H9 (cell line): ENCODE results near the gene KIF26B. TPM values are rescaled to one million over a fixed set of nuclear protein-coding genes. Genes with fewer than 3 reads are reported as not detected.
"Not testable (repeated sequence)": the region's sequence is repeated elsewhere in the genome, so short reads cannot be mapped to it uniquely, and the experiment has no call there.

ENCODE experiments used
- DNase-seq: peaks from one replicate; pipeline ENCODE4 v3.0.0-alpha.2; 2017
- H2AFZ ChIP-seq: one replicate; pipeline ENCODE4 v1.6.1; 2013; ENCODE audit warnings: mild to moderate bottlenecking, low read length, control low read depth, moderate library complexity
- H2AK5ac ChIP-seq: 2 replicates; pipeline ENCODE4 v1.6.1; 2013; ENCODE audit warnings: low read length, control low read depth, mixed read lengths; ENCODE audit not compliant: insufficient read length
- H2BK120ac ChIP-seq: one replicate; pipeline ENCODE4 v1.6.1; 2013; ENCODE audit warnings: low read depth, mild to moderate bottlenecking, low read length, control low read depth, inconsistent platforms; ENCODE audit not compliant: poor library complexity, severe bottlenecking
- H2BK12ac ChIP-seq: 2 replicates; pipeline ENCODE4 v1.6.1; 2013; ENCODE audit warnings: low read length, control low read depth, mixed read lengths, low read depth; ENCODE audit not compliant: insufficient read length
- H2BK15ac ChIP-seq: 2 replicates; pipeline ENCODE4 v1.6.1; 2013; ENCODE audit warnings: low read depth, low read length, control low read depth
- H2BK20ac ChIP-seq: one replicate; pipeline ENCODE4 v1.6.1; 2013; ENCODE audit warnings: low read depth, mild to moderate bottlenecking, low read length, control low read depth, inconsistent platforms; ENCODE audit not compliant: poor library complexity, severe bottlenecking
- H2BK5ac ChIP-seq: 2 replicates; pipeline ENCODE4 v1.6.1; 2013; ENCODE audit warnings: low read length, control low read depth, mixed read lengths; ENCODE audit not compliant: insufficient read length
- H3K14ac ChIP-seq: 2 replicates; pipeline ENCODE4 v1.6.1; 2013; ENCODE audit warnings: low read length, control low read depth; ENCODE audit not compliant: insufficient read depth
- H3K18ac ChIP-seq: 2 replicates; pipeline ENCODE4 v1.6.1; 2013; ENCODE audit warnings: low read depth, mild to moderate bottlenecking, mixed read lengths, low read length, control low read depth; ENCODE audit not compliant: insufficient read length
- H3K23ac ChIP-seq: 2 replicates; pipeline ENCODE4 v1.6.1; 2013; ENCODE audit warnings: low read length, control low read depth, mixed read lengths, low read depth; ENCODE audit not compliant: insufficient read length
- H3K23me2 ChIP-seq: 2 replicates; pipeline ENCODE4 v1.6.1; 2013; ENCODE audit warnings: low read depth, mild to moderate bottlenecking, mixed read lengths, low read length, control low read depth; ENCODE audit not compliant: insufficient read length, poor library complexity, severe bottlenecking
- H3K27ac ChIP-seq: 2 replicates; pipeline ENCODE4 v1.5.1; 2013; ENCODE audit warnings: low read length, control low read depth, mixed read lengths, low read depth; ENCODE audit not compliant: insufficient read length
- H3K27me3 ChIP-seq: 2 replicates; pipeline ENCODE4 v1.6.1; 2013; ENCODE audit warnings: low read length, control low read depth, inconsistent platforms; ENCODE audit not compliant: insufficient read depth
- H3K4ac ChIP-seq: 2 replicates; pipeline ENCODE4 v1.6.1; 2013; ENCODE audit warnings: low read depth, mild to moderate bottlenecking, control low read depth, inconsistent platforms, low read length, moderate library complexity
- H3K4me1 ChIP-seq: 2 replicates; pipeline ENCODE4 v1.6.1; 2013; ENCODE audit warnings: low read length, control low read depth, inconsistent platforms; ENCODE audit not compliant: insufficient read depth
- H3K4me2 ChIP-seq: 2 replicates; pipeline ENCODE4 v1.6.1; 2013; ENCODE audit warnings: low read length, control low read depth, mixed read lengths; ENCODE audit not compliant: insufficient read length, insufficient read depth
- H3K56ac ChIP-seq: 2 replicates; pipeline ENCODE4 v1.6.1; 2013; ENCODE audit warnings: low read depth, mild to moderate bottlenecking, mixed read lengths, low read length, control low read depth; ENCODE audit not compliant: insufficient read length
- H3K79me1 ChIP-seq: 2 replicates; pipeline ENCODE4 v1.6.1; 2013; ENCODE audit warnings: low read depth, mild to moderate bottlenecking, moderate library complexity, low read length, control low read depth, inconsistent platforms; ENCODE audit not compliant: insufficient read depth, poor library complexity, severe bottlenecking
- H3K79me2 ChIP-seq: 2 replicates; pipeline ENCODE4 v1.6.1; 2013; ENCODE audit warnings: low read length, control low read depth, inconsistent platforms; ENCODE audit not compliant: insufficient read depth
- H3K9ac ChIP-seq: 2 replicates; pipeline ENCODE4 v1.6.1; 2013; ENCODE audit warnings: low read length, control low read depth, mixed read lengths; ENCODE audit not compliant: insufficient read length; ENCODE audit errors: extremely low read depth
- H3K9me3 ChIP-seq: one replicate; pipeline ENCODE4 v1.6.1; 2013; ENCODE audit warnings: low read depth, low read length, inconsistent platforms; ENCODE audit not compliant: control insufficient read depth
- H3T11ph ChIP-seq: one replicate; pipeline ENCODE4 v1.6.1; 2013; ENCODE audit warnings: mild to moderate bottlenecking, low read length, control low read depth, inconsistent platforms
- H4K20me1 ChIP-seq: one replicate; pipeline ENCODE4 v1.6.1; 2013; ENCODE audit not compliant: control insufficient read depth, insufficient read length, insufficient read depth
- H4K5ac ChIP-seq: 2 replicates; pipeline ENCODE4 v1.6.1; 2013; ENCODE audit warnings: low read depth, mild to moderate bottlenecking, mixed read lengths, low read length, control low read depth; ENCODE audit not compliant: insufficient read length
- H4K8ac ChIP-seq: replicated peaks from 2 replicates; pipeline ENCODE4 v1.6.1; 2013; ENCODE audit warnings: low read length, control low read depth, mixed read lengths, low read depth; ENCODE audit not compliant: insufficient read length
- H4K91ac ChIP-seq: 2 replicates; pipeline ENCODE4 v1.6.1; 2013; ENCODE audit warnings: low read depth, mild to moderate bottlenecking, moderate library complexity, mixed read lengths, low read length, control low read depth; ENCODE audit not compliant: insufficient read length
- H3K27ac Mint-ChIP-seq, 3 experiments: 2 replicates in 2 of 3; 3 replicates in 1 of 3; pipeline ENCODE4 v1.8.0; 2020 to 2021; ENCODE audit warnings: mixed read lengths in 3 of 3, mild to moderate bottlenecking in 1 of 3, moderate library complexity in 1 of 3
- H3K27me3 Mint-ChIP-seq: 2 replicates; pipeline ENCODE4 v1.8.0; 2021; ENCODE audit warnings: low read depth, mild to moderate bottlenecking, moderate library complexity, mixed read lengths
- H3K36me3 Mint-ChIP-seq, 3 experiments: 2 replicates in 2 of 3; 3 replicates in 1 of 3; pipeline ENCODE4 v1.8.0; 2020 to 2021; ENCODE audit warnings: low read depth in 3 of 3, mixed read lengths in 3 of 3; ENCODE audit not compliant: insufficient read depth in 1 of 3
- H3K4me1 Mint-ChIP-seq, 2 experiments: 2 replicates each; pipeline ENCODE4 v1.8.0; 2020; ENCODE audit warnings: mixed read lengths in 2 of 2
- H3K4me3 Mint-ChIP-seq, 2 experiments: 2 replicates in 1 of 2; 3 replicates in 1 of 2; pipeline ENCODE4 v1.8.0; 2020 to 2021; ENCODE audit warnings: mild to moderate bottlenecking in 2 of 2, mixed read lengths in 2 of 2, moderate library complexity in 1 of 2
- H3K9me3 Mint-ChIP-seq, 2 experiments: 2 replicates in 1 of 2; 3 replicates in 1 of 2; pipeline ENCODE4 v1.8.0; 2020; ENCODE audit warnings: mild to moderate bottlenecking in 2 of 2, mixed read lengths in 2 of 2, moderate library complexity in 1 of 2
- WGBS: extraction: QIAGEN DNeasy Blood & Tissue Kit; methylation state at CpG from one replicate; pipeline ENCODE4 v1.1.7; 2013; ENCODE audit warnings: missing lambda C conversion rate, low lambda C conversion rate, mixed read lengths; ENCODE audit not compliant: insufficient read length; ENCODE audit errors: extremely low coverage; 5-methylcytosine and 5-hydroxymethylcytosine counted together
- total RNA-seq: library from RNA; stranded (reverse); gene quantifications from 2 replicates; pipeline ENCODE4 v1.2.1, GENCODE V29; 2021
- TF ChIP-seq, protein P1 (sequence below): fragments of 200-600 bp; sonication (generic); conservative IDR thresholded peaks from 3 replicates; pipeline ENCODE4 v1.8.0; 2021; ENCODE audit warnings: antibody characterized with exemption, mild to moderate bottlenecking

Gene KIF26B
- total RNA-seq, 1 experiment from 2014 or later = 0.13 TPM

- no peak overlapping the region; a peak in 1 of 5 replicates for H3K4me3 Mint-ChIP-seq
- Histone ChIP-seq H3K27me3 (no peaks in the 10 kb centered on the region), H4K5ac (no peak overlapping the region), H3K18ac (no peak overlapping the region), H4K8ac (no peak overlapping the region), H2BK120ac (no peak overlapping the region), H3K9me3 (no peaks in the 10 kb centered on the region), H2BK20ac (no peak overlapping the region), H3K79me2 (no peaks in the 10 kb centered on the region), H4K20me1 (no peaks in the 10 kb centered on the region), H3K79me1 (no peaks in the 10 kb centered on the region), H2BK12ac (no peak overlapping the region), H3K14ac (peak overlapping the region; percentile 63; the same call in 1 of the 2 replicates), H3K4ac (no peak overlapping the region), H4K91ac (no peak overlapping the region), H3K4me2 (no peak overlapping the region), H3K56ac (no peak overlapping the region), H3K9ac (no peak overlapping the region), H3K4me1 (0 out of 2 replicates have a peak, but pooled peaks cover 4% of the 10 kb centered on the region), H2BK15ac (no peak overlapping the region), H3T11ph (no peak overlapping the region), H3K23ac (no peak overlapping the region), H3K23me2 (no peaks in the 10 kb centered on the region), H3K27ac (no peak overlapping the region), H2AK5ac (no peak overlapping the region), H2AFZ (no peak overlapping the region), H2BK5ac (no peak overlapping the region)
- H3K4me1 Mint-ChIP-seq = peaks cover 12 to 15% of the 10 kb centered on the region in 2 experiments
- TF ChIP-seq, protein P1, sequence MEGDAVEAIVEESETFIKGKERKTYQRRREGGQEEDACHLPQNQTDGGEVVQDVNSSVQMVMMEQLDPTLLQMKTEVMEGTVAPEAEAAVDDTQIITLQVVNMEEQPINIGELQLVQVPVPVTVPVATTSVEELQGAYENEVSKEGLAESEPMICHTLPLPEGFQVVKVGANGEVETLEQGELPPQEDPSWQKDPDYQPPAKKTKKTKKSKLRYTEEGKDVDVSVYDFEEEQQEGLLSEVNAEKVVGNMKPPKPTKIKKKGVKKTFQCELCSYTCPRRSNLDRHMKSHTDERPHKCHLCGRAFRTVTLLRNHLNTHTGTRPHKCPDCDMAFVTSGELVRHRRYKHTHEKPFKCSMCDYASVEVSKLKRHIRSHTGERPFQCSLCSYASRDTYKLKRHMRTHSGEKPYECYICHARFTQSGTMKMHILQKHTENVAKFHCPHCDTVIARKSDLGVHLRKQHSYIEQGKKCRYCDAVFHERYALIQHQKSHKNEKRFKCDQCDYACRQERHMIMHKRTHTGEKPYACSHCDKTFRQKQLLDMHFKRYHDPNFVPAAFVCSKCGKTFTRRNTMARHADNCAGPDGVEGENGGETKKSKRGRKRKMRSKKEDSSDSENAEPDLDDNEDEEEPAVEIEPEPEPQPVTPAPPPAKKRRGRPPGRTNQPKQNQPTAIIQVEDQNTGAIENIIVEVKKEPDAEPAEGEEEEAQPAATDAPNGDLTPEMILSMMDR = no peak
- peak overlapping the region in 2 of 3 experiments; percentile 23 to 41; a peak in 3 of 7 replicates for H3K27ac Mint-ChIP-seq
- no peaks in the 10 kb centered on the region for H3K9me3 Mint-ChIP-seq
- no peaks in the 10 kb centered on the region for H3K27me3 Mint-ChIP-seq
- H3K36me3 Mint-ChIP-seq = no peaks in the 10 kb centered on the region
- WGBS = no CpG with 5 or more reads among the region's 7 CpGs
- no peak for DNase-seq
These were observed 247.2 kb downstream of the KIF26B start for GRCh38 chr1:245401881-245402587.

DNA sequence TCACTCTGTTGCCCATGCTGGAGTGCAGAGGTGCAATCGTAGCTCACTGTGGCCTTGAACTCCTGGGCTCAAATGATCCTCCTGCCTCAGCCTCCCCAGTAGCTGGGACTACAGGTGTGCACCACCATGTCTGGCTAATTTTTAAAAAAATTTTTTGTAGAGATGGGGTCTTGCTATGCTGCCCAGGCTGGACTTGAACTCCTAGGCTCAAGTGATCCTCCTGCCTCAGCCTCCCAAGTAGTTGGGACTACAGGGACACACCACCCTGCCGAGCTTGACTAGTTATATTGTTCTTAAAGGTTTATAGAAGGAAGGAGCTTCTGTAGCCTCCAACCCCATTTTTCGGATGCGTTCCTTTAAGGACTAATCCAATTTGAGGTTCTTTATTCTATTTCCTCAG is 248.2 kb downstream of the KIF26B start:
- H2BK5ac ChIP-seq, H2BK120ac ChIP-seq, H3K27ac ChIP-seq, H3K36me3 Mint-ChIP-seq, H3K23ac ChIP-seq, H3K23me2 ChIP-seq, H3T11ph ChIP-seq, H3K56ac ChIP-seq, H3K9me3 Mint-ChIP-seq, H3K27ac Mint-ChIP-seq, H3K4me1 ChIP-seq, H2BK20ac ChIP-seq, H3K27me3 ChIP-seq, H4K8ac ChIP-seq, H2AK5ac ChIP-seq, H3K79me2 ChIP-seq, H4K91ac ChIP-seq, H3K9me3 ChIP-seq, H3K27me3 Mint-ChIP-seq, H3K9ac ChIP-seq, H3K4me2 ChIP-seq, H3K79me1 ChIP-seq, H3K14ac ChIP-seq, H2BK15ac ChIP-seq, H2AFZ ChIP-seq, H4K20me1 ChIP-seq, H4K5ac ChIP-seq, H3K18ac ChIP-seq, H3K4ac ChIP-seq, DNase-seq, H3K4me3 Mint-ChIP-seq, H2BK12ac ChIP-seq: not testable (repeated sequence)
- no CpG with 5 or more reads among the region's 4 CpGs for WGBS
- H3K4me1 Mint-ChIP-seq = peaks cover 12 to 15% of the 10 kb centered on the region in 2 experiments
